ENCODE data around the gene SYT1. TPM values are rescaled to one million over a fixed set of nuclear protein-coding genes. Genes with fewer than 3 reads are reported as not detected.

SYT1 gene
- polyA plus RNA-seq, 3 donors, result 0.72 TPM; not detected in 2

DNA sequence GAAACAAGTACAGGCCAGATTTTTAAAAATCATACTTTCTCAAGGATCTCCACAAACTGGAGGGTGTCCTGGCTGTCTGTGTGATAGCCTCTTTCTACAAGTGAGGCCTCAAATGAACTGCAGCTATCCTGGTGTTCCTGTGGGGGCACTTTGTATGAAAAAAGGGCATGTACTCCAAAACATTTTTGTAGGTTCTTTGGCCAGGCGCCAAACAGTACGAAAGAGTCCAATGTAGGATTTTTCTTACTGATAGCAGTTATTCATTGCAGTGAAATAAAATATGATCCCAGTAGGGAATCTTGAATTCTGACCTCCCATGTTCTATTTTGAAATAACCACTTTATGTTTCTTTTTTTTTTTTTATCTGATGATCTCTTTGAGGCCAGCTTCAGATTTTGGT lies 444.5 kb downstream of the SYT1 start:
- H3K36me3 Mint-ChIP-seq, result no peaks in the 10 kb centered on the region
- WGBS (ENCODE audit: insufficient coverage), result 67% methylated on average over 1 of the region's 2 CpGs

DNA sequence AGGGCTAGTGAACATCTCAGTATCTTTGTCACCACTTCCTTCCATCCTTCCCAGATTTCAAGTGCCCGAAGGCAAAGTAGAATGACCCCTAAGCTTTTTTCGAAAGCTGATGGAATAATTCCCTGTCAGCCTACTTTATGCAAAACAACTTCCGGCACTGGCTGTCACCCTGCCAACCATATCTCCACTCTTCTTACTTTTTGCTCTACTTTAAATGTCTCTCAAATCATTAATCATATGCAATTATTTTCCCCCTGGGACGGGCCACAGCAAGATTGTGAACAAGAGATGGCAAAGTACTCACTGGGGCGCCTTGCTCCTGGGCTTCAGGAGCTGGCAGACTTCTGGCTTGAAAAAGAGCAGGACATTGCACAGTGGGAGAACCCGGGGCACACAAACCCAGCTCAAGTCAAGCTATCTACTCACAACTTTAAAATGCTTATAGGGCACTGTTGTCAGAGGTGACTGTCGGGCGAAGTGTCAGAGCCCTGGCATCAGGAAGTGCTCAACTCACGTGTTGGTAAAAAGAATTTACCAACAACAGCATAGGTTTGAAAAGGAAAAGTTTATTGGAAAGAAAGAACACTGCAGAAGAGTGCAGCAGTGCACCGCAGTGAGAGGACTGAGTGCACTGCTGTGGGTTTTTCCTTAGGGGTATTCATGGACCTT lies 452.7 kb downstream of the SYT1 start:
- H3K4me1 ChIP-seq (ENCODE audit: control insufficient read depth in 1 of 2, insufficient read depth in 2 of 2, low read length in 2 of 2), result no peaks in the 10 kb centered on the region
- no peaks in the 10 kb centered on the region for H4K20me1 ChIP-seq (ENCODE audit: insufficient read depth, low read length)
- no peaks in the 10 kb centered on the region for H3K27me3 ChIP-seq (ENCODE audit: control insufficient read depth in 2 of 2, insufficient read depth in 2 of 2, low read length in 2 of 2)
- WGBS (ENCODE audit: insufficient coverage), result 77% methylated on average over 6 of the region's 10 CpGs
- no peak overlapping the region for H2AFZ ChIP-seq (ENCODE audit: insufficient read depth, low read depth, low read length, poor library complexity, severe bottlenecking)
- TF ChIP-seq, protein P1, sequence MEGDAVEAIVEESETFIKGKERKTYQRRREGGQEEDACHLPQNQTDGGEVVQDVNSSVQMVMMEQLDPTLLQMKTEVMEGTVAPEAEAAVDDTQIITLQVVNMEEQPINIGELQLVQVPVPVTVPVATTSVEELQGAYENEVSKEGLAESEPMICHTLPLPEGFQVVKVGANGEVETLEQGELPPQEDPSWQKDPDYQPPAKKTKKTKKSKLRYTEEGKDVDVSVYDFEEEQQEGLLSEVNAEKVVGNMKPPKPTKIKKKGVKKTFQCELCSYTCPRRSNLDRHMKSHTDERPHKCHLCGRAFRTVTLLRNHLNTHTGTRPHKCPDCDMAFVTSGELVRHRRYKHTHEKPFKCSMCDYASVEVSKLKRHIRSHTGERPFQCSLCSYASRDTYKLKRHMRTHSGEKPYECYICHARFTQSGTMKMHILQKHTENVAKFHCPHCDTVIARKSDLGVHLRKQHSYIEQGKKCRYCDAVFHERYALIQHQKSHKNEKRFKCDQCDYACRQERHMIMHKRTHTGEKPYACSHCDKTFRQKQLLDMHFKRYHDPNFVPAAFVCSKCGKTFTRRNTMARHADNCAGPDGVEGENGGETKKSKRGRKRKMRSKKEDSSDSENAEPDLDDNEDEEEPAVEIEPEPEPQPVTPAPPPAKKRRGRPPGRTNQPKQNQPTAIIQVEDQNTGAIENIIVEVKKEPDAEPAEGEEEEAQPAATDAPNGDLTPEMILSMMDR (IDR thresholded peaks at IDR 0.05), result no peak
- H3K4me2 ChIP-seq (replicated peaks; ENCODE audit: extremely low read depth, low read length, poor library complexity, severe bottlenecking), result no peak overlapping the region
- no peak overlapping the region for H3K27ac Mint-ChIP-seq
- H3K9me3 ChIP-seq (replicated peaks in 1 of 2; ENCODE audit: control insufficient read depth in 1 of 2, insufficient read depth in 1 of 2, low read length in 2 of 2), result peaks cover 0 to 4% of the 10 kb centered on the region in 2 donors
- H3K9ac ChIP-seq (ENCODE audit: insufficient read depth, low read length, poor library complexity, severe bottlenecking), result no peak overlapping the region
- no peaks in the 10 kb centered on the region for H3K36me3 Mint-ChIP-seq
- H3K79me2 ChIP-seq (ENCODE audit: insufficient read depth, low read length), result no peaks in the 10 kb centered on the region
- H3K4me1 Mint-ChIP-seq, result no peaks in the 10 kb centered on the region
- intact Hi-C loops (cut with micrococcal nuclease), result no loop called here
- no peaks in the 10 kb centered on the region for H3K27me3 Mint-ChIP-seq (ENCODE audit: low read depth in 3 of 3)
- H3K27ac ChIP-seq (ENCODE audit: low read depth in 1 of 2, low read length in 2 of 2), result no peak overlapping the region
- H3K4me3 Mint-ChIP-seq, result no peak overlapping the region
- DNase-seq, result no peak
- no peaks in the 10 kb centered on the region for H3K36me3 ChIP-seq (replicated peaks in 1 of 2; ENCODE audit: control insufficient read depth in 1 of 2, insufficient read depth in 2 of 2, low read length in 2 of 2)
- peaks cover 0 to 14% (median 3%) of the 10 kb centered on the region in 7 donors for H3K9me3 Mint-ChIP-seq
- no peak overlapping the region for H3K4me3 ChIP-seq (replicated peaks in 1 of 3; ENCODE audit: low read depth in 2 of 3, low read length in 3 of 3)

More for the DNA sequence above, 444.5 kb downstream of the SYT1 start:
- H3K4me3 ChIP-seq (replicated peaks in 1 of 3; ENCODE audit: low read depth in 2 of 3, low read length in 3 of 3), result no peak overlapping the region
- no peak overlapping the region for H2AFZ ChIP-seq (ENCODE audit: insufficient read depth, low read depth, low read length, poor library complexity, severe bottlenecking)
- no peak overlapping the region for H3K4me2 ChIP-seq (replicated peaks; ENCODE audit: extremely low read depth, low read length, poor library complexity, severe bottlenecking)
- intact Hi-C loops (cut with micrococcal nuclease), result no loop called here
- Mint-ChIP-seq H3K4me3 (no peak overlapping the region), H3K9me3 (peaks cover 2 to 14% (median 5%) of the 10 kb centered on the region in 7 donors), H3K27ac (no peak overlapping the region), H3K4me1 (no peaks in the 10 kb centered on the region), H3K27me3 (ENCODE audit: low read depth in 3 of 3) (no peaks in the 10 kb centered on the region)
- H3K36me3 ChIP-seq (replicated peaks in 1 of 2; ENCODE audit: control insufficient read depth in 1 of 2, insufficient read depth in 2 of 2, low read length in 2 of 2), result no peaks in the 10 kb centered on the region
- H4K20me1 ChIP-seq (ENCODE audit: insufficient read depth, low read length), result no peaks in the 10 kb centered on the region
- TF ChIP-seq, protein P1 (IDR thresholded peaks at IDR 0.05), result no peak
- no peaks in the 10 kb centered on the region for H3K4me1 ChIP-seq (ENCODE audit: control insufficient read depth in 1 of 2, insufficient read depth in 2 of 2, low read length in 2 of 2)
- H3K27me3 ChIP-seq (ENCODE audit: control insufficient read depth in 2 of 2, insufficient read depth in 2 of 2, low read length in 2 of 2), result no peaks in the 10 kb centered on the region
- no peaks in the 10 kb centered on the region for H3K79me2 ChIP-seq (ENCODE audit: insufficient read depth, low read length)
- no peak for DNase-seq
- H3K9me3 ChIP-seq (replicated peaks in 1 of 2; ENCODE audit: control insufficient read depth in 1 of 2, insufficient read depth in 1 of 2, low read length in 2 of 2), result peaks cover 0 to 7% of the 10 kb centered on the region in 2 donors
- no peak overlapping the region for H3K27ac ChIP-seq (ENCODE audit: low read depth in 1 of 2, low read length in 2 of 2)
- no peak overlapping the region for H3K9ac ChIP-seq (ENCODE audit: insufficient read depth, low read length, poor library complexity, severe bottlenecking)

Measured in CD14-positive monocyte (primary cell).